A549 (cell line): Measurements from ENCODE around the gene DNM3. TPM values are rescaled to one million over a fixed set of nuclear protein-coding genes. Genes with fewer than 3 reads are reported as not detected.

ENCODE experiments used
- ATAC-seq, 2 experiments: fragments of 200-7000 bp in 1 of 2; fragments of >200 bp in 1 of 2; cut with Nextera tagmentation in 1 of 2; cut with Tn5 transposase in 1 of 2; 3 replicates each; pipeline versions ENCODE4 v1.8.0 to v1.9.1; 2018 to 2020; ENCODE audit warnings: mild to moderate bottlenecking in 1 of 2, moderate library complexity in 1 of 2
- CTCF ChIA-PET: fragments of 300-600 bp; sonication (Branson Sonifier 250); formaldehyde crosslinking; extraction: SDS; loops from one replicate; lab custom pipeline; 2021; ENCODE audit warnings: antibody characterized with exemption, inconsistent platforms; lab: Yijun Ruan, JAX
- POLR2A ChIA-PET: fragments of 350-600 bp; formaldehyde crosslinking; extraction: SDS; loops from one replicate; lab custom pipeline; 2021; ENCODE audit warnings: antibody characterized with exemption, inconsistent platforms; lab: Yijun Ruan, JAX
- DNase-seq, 2 experiments: peaks; one replicate each; pipeline versions ENCODE4 v3.0.0 to v3.0.0-alpha.2; 2011 to 2016; ENCODE audit warnings: low read depth in 1 of 2, low spot score in 1 of 2
- FAIRE-seq: peaks from 2 replicates; lab custom pipeline; 2011; peaks lifted over from hg19 to GRCh38; lab: Jason Lieb, UNC
- H3K27ac ChIP-seq, 2 experiments: fragments of >200 bp; sonication (Bioruptor Twin); formaldehyde crosslinking; 3 replicates each; pipeline ENCODE4 v1.5.1; 2016 to 2017
- H3K4me1 ChIP-seq: fragments of >200 bp; sonication (Bioruptor Twin); formaldehyde crosslinking; 3 replicates; pipeline ENCODE4 v1.6.1; 2016
- H3K4me2 ChIP-seq: fragments of >200 bp; sonication (Bioruptor Twin); formaldehyde crosslinking; 3 replicates; pipeline ENCODE4 v1.6.1; 2016
- H3K4me3 ChIP-seq: fragments of >200 bp; sonication (Bioruptor Twin); formaldehyde crosslinking; 3 replicates; pipeline ENCODE4 v1.5.1; 2016
- H3K9me3 ChIP-seq: fragments of >200 bp; sonication (Bioruptor Twin); formaldehyde crosslinking; 3 replicates; pipeline ENCODE4 v1.6.1; 2016
- CBX2 ChIP-seq: fragments of 200-600 bp; sonication (generic); IDR thresholded peaks from 2 replicates; pipeline ENCODE4 v1.6.1; 2016; ENCODE audit warnings: low read depth, mild to moderate bottlenecking, borderline replicate concordance
- CEBPB ChIP-seq, 2 experiments: fragments of >200 bp in 1 of 2; sonication (Bioruptor Twin) in 1 of 2; formaldehyde crosslinking in 1 of 2; IDR thresholded peaks; 2 replicates each; pipeline ENCODE4 v1.6.1; 2012 to 2016
- ELK1 ChIP-seq: fragments of 150-350 bp; IDR thresholded peaks from 2 replicates; pipeline ENCODE4 v1.6.1; 2014; ENCODE audit warnings: low read depth, mild to moderate bottlenecking, low read length
- EP300 ChIP-seq, 2 experiments: fragments of >200 bp; sonication (Bioruptor Twin); formaldehyde crosslinking; IDR thresholded peaks; 2 replicates in 1 of 2; 3 replicates in 1 of 2; pipeline ENCODE4 v1.6.1; 2016 to 2017
- FOSB ChIP-seq: fragments of 250-450 bp; sonication (Bioruptor Pico); IDR thresholded peaks from 2 replicates; pipeline ENCODE4 v1.5.0; 2020; ENCODE audit warnings: mild to moderate bottlenecking, moderate library complexity
- GATA3 ChIP-seq: IDR thresholded peaks from 2 replicates; pipeline ENCODE4 v1.6.1; 2012; ENCODE audit warnings: borderline replicate concordance
- HEYL ChIP-seq: fragments of 250-450 bp; sonication (Bioruptor Pico); IDR thresholded peaks from 2 replicates; pipeline ENCODE4 v1.8.0; 2021; ENCODE audit warnings: mild to moderate bottlenecking, moderate library complexity
- HOXA7 ChIP-seq: fragments of 250-450 bp; sonication (Bioruptor Pico); IDR thresholded peaks from 2 replicates; pipeline ENCODE4 v1.5.0; 2020; ENCODE audit warnings: mild to moderate bottlenecking, moderate library complexity
- HOXB13 ChIP-seq: fragments of 250-450 bp; sonication (Bioruptor Pico); IDR thresholded peaks from 2 replicates; pipeline ENCODE4 v1.5.0; 2020; ENCODE audit warnings: low read depth, mild to moderate bottlenecking, moderate library complexity
- JUN ChIP-seq, 2 experiments: fragments of >200 bp; sonication (Bioruptor Twin); formaldehyde crosslinking; IDR thresholded peaks; 2 replicates in 1 of 2; 3 replicates in 1 of 2; pipeline ENCODE4 v1.6.1; 2016 to 2017
- JUNB ChIP-seq: fragments of >200 bp; sonication (Bioruptor Twin); formaldehyde crosslinking; IDR thresholded peaks from 2 replicates; pipeline ENCODE4 v1.6.1; 2016
- KDM1A ChIP-seq: fragments of 200-600 bp; sonication (generic); IDR thresholded peaks from 2 replicates; pipeline ENCODE4 v1.6.1; 2016; ENCODE audit warnings: low read depth, mild to moderate bottlenecking
- MAFK ChIP-seq: fragments of 450-650 bp; IDR thresholded peaks from 2 replicates; pipeline ENCODE4 v1.6.1; 2014; ENCODE audit not compliant: partially characterized antibody
- MAZ ChIP-seq: fragments of 150-350 bp; IDR thresholded peaks from 2 replicates; pipeline ENCODE4 v1.6.1; 2014; ENCODE audit warnings: antibody characterized with exemption, low read depth, low read length, borderline replicate concordance
- MYC ChIP-seq: IDR thresholded peaks from 2 replicates; pipeline ENCODE4 v1.6.1; 2012; ENCODE audit warnings: mild to moderate bottlenecking, inconsistent platforms, low read length, improper control_type of control experiment, borderline replicate concordance
- NPAS2 ChIP-seq: fragments of 250-450 bp; sonication (Bioruptor Pico); IDR thresholded peaks from 2 replicates; pipeline ENCODE4 v1.8.0; 2022; ENCODE audit warnings: mild to moderate bottlenecking, moderate library complexity, borderline replicate concordance
- NR3C1 ChIP-seq: fragments of >200 bp; sonication (Bioruptor Twin); formaldehyde crosslinking; IDR thresholded peaks from 3 replicates; pipeline ENCODE4 v1.6.1; 2017
- RAD21 ChIP-seq, 2 experiments: fragments of >200 bp in 1 of 2; sonication (Bioruptor Twin) in 1 of 2; formaldehyde crosslinking in 1 of 2; IDR thresholded peaks in 1 of 2; conservative IDR thresholded peaks in 1 of 2; 2 replicates in 1 of 2; 3 replicates in 1 of 2; pipeline ENCODE4 v1.6.1; 2012 to 2018; ENCODE audit warnings: inconsistent platforms in 1 of 2
- RARB ChIP-seq: fragments of 250-450 bp; sonication (Bioruptor Pico); IDR thresholded peaks from 2 replicates; pipeline ENCODE4 v1.8.0; 2021; ENCODE audit warnings: mild to moderate bottlenecking, moderate library complexity
- REST ChIP-seq: fragments of 200-600 bp; sonication (generic); IDR thresholded peaks from 2 replicates; pipeline ENCODE4 v1.6.1; 2016; ENCODE audit warnings: antibody characterized with exemption, mild to moderate bottlenecking, moderate library complexity
- RNF2 ChIP-seq: fragments of 200-600 bp; sonication (generic); IDR thresholded peaks from 2 replicates; pipeline ENCODE4 v1.6.1; 2016; ENCODE audit warnings: low read depth, mild to moderate bottlenecking, antibody characterized with exemption, moderate library complexity, borderline replicate concordance
- SMC3 ChIP-seq: fragments of >200 bp; sonication (Bioruptor Twin); formaldehyde crosslinking; IDR thresholded peaks from 3 replicates; pipeline ENCODE4 v1.6.1; 2018; ENCODE audit warnings: inconsistent platforms
- TFCP2L1 ChIP-seq: fragments of 250-450 bp; sonication (Bioruptor Pico); IDR thresholded peaks from 2 replicates; pipeline ENCODE4 v1.5.0; 2021; ENCODE audit warnings: mild to moderate bottlenecking
- WGBS: methylation state at CpG from one replicate; pipeline ENCODE4 v1.1.6; 2017; ENCODE audit errors: missing lambda C conversion rate; 5-methylcytosine and 5-hydroxymethylcytosine counted together
- polyA plus RNA-seq, 4 experiments: library from polyadenylated mRNA; depleted of rRNA in 3 of 4; stranded (reverse); fragments of >200 nt; fragmentation: RNase III in 1 of 4; extraction: RNeasy Plus Mini Kit Qiagen cat#74134 plus additional on column Dnase treatment in 1 of 4; gene quantifications; 2 replicates in 3 of 4; 3 replicates in 1 of 4; pipeline ENCODE4 v1.2.3, GENCODE V29; 2011 to 2017

Gene DNM3
- polyA plus RNA-seq, 2 of the 4 experiments (the other 2 are of a cell fraction), result 0.57 to 1.5 TPM

- Histone ChIP-seq H3K4me1 (peaks cover 59% of the 10 kb centered on the region), H3K4me2 (peak overlapping the region; percentile 80), H3K9me3 (no peaks in the 10 kb centered on the region), H3K4me3 (no peak overlapping the region), H3K27ac (peak overlapping the region; percentile 70 to 86)
- peak; percentile 85 to 86 for ATAC-seq
- TF ChIP-seq CBX2 (no peak), MAZ (no peak), FOSB (CRISPR knock-in tag) (no peak), ELK1 (no peak), SMC3 (peak; percentile 33; the same call in 2 of the 3 replicates), KDM1A (no peak), RARB (CRISPR knock-in tag) (no peak), JUNB (0 out of 2 replicates have a peak, but pooled peaks have one; percentile 13), CEBPB (IDR thresholded peaks at IDR 0.05) (peak; percentile 82 to 86), HOXA7 (no peak), RAD21 (conservative IDR thresholded peaks at IDR 0.05 in 1 of 2, IDR thresholded peaks at IDR 0.05 in 1 of 2) (peak in 1 of 2 experiments; percentile 43; a peak in 2 of 5 replicates), GATA3 (no peak)
- ChIA-PET POLR2A (interaction anchor here (0.5 to 1.5 kb wide), 4 partner anchors 15 to 114 kb away, joined by 3 to 18 read pairs (median 6); no protein-coding TSS in a partner anchor), CTCF (interaction anchor here (0.8 to 1.4 kb wide), 4 partner anchors 14 to 284 kb away, joined by 3 to 6 read pairs (median 3); no protein-coding TSS in a partner anchor)
- no peak for FAIRE-seq
- 22% methylated on average over 3 of the region's 3 CpGs for WGBS
- peak in 1 of 2 experiments; percentile 50 for DNase-seq
These were observed 428.3 kb downstream of the DNM3 start for GRCh38 chr1:172269644-172270043.

GRCh38 chr1:172270605-172271004 is 429.3 kb downstream of the DNM3 start:
- DNase-seq (no peak), FAIRE-seq (peak; percentile 28), ATAC-seq (no peak)
- Histone ChIP-seq H3K9me3 (no peaks in the 10 kb centered on the region), H3K4me3 (no peak overlapping the region), H3K4me2 (peak overlapping the region; percentile 80)
- WGBS, result 50% methylated on average over 3 of the region's 3 CpGs
- CTCF ChIA-PET, result interaction anchor here (0.6 to 1.4 kb wide), 2 partner anchors 23 to 25 kb away, joined by 3 to 5 read pairs; no protein-coding TSS in a partner anchor
- TF ChIP-seq NR3C1, result no peak
- no peak for TF ChIP-seq HEYL
- TF ChIP-seq RAD21 (conservative IDR thresholded peaks at IDR 0.05 in 1 of 2, IDR thresholded peaks at IDR 0.05 in 1 of 2), result no peak
- no peak for TF ChIP-seq EP300 (IDR thresholded peaks at IDR 0.05)
- TF ChIP-seq NPAS2 (CRISPR knock-in tag), result no peak
- TF ChIP-seq MYC, result no peak
- TF ChIP-seq REST, result no peak
- TF ChIP-seq TFCP2L1 (CRISPR knock-in tag), result no peak
- no peak for TF ChIP-seq RNF2
- TF ChIP-seq JUN (IDR thresholded peaks at IDR 0.05), result no peak
- no peak for TF ChIP-seq HOXB13
- TF ChIP-seq MAFK, result no peak
- TF ChIP-seq, all 56 proteins: peak for 0
- peak overlapping the region; percentile 38 to 70; a peak in 5 of 6 replicates for H3K27ac ChIP-seq
- H3K4me1 ChIP-seq, result peaks cover 65% of the 10 kb centered on the region
- POLR2A ChIA-PET, result interaction anchor here (0.6 kb wide), 1 partner anchor 1574 kb away, joined by 3 read pairs; no protein-coding TSS in a partner anchor
